ENCODE results near the gene IGFBP4.

Gene IGFBP4

DNA sequence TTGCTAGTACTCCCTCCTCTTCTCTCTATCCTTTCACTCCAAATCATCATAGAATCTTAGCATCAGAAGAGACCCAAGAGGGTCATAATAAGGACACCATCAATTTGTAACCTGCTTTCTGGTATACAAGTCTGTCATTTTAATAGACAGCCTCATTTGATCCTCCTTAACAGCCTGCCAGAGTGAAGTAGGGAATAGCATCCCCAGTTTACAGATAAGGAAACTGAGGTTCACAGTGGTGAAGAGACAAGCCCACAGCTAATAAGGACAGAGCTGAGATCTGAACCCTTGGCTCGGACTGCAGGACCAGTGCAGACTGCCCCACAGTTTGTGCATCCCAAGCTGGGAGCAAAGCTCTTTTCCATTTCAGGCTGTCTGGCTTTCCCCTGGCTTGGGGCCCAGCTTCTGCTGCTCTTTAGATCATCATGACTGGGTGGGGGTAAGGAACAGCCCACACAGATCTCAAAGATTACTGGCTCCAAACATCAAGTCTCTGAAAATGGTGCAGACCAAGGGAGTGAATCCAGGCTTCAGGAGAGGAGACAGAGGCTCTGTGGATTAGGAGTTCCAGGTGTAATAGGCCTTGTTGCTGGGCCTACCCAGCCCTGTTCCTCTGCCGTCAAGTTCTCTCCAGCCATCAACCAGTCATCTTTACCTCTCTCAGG is 10.3 kb upstream of the IGFBP4 start:
- peak; percentile 80 for DNase-seq (ENCODE audit: low read depth)

- DNase-seq (ENCODE audit: low read depth) = no peak
These were observed 9.5 kb upstream of the IGFBP4 start for GRCh38 chr17:40433551-40434415.

GRCh38 chr17:40436636-40437035 is 6.6 kb upstream of the IGFBP4 start:
- DNase-seq (ENCODE audit: low read depth) = no peak

GRCh38 chr17:40437095-40437732 is 6.0 kb upstream of the IGFBP4 start:
- no peak for DNase-seq (ENCODE audit: low read depth)

GRCh38 chr17:40440166-40440565 is 3.1 kb upstream of the IGFBP4 start:
- DNase-seq (ENCODE audit: low read depth) = no peak

GRCh38 chr17:40442392-40443195 is 656 bp upstream of the IGFBP4 start:
- no peak for DNase-seq (ENCODE audit: low read depth)

GRCh38 chr17:40443988-40444899 is 994 bp downstream of the IGFBP4 start:
- DNase-seq (ENCODE audit: low read depth) = no peak

DNA sequence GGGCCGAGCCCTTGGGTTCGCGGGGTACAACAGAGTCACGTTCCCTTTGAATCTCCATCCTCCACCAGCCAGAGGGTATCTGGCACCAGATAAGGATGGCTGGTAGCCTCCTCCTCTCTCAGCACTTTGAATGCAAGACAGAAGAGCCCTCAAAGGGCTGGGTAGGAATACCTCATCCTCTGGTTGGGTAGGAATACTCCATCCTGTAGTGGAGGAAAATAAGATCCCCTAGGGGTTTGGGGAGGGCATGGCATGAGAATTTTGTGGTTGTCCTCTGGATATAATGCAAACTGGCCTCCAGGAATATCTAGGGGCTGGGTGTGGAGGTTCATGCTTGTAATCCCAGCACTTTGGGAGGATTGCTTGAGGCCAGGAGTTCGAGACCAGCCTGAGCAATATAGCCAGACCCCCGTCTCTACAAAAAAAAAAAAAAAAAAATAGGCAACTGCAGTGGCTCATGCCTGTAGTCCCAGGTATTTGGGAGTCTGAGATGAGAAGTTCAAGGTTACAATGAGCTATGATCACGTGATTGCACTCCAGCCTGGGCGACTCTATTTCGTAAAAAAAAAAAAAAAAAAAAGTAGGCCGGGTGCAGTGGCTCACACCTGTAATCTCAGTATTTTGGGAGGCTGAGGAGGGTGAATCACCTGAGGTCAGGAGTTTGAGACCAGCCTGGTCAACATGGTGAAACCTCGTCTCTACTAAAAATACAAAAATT is 2.7 kb downstream of the IGFBP4 start:
- DNase-seq (ENCODE audit: low read depth) = no peak

GRCh38 chr17:40447148-40447644 is 3.9 kb downstream of the IGFBP4 start:
- no peak for DNase-seq (ENCODE audit: low read depth)

DNA sequence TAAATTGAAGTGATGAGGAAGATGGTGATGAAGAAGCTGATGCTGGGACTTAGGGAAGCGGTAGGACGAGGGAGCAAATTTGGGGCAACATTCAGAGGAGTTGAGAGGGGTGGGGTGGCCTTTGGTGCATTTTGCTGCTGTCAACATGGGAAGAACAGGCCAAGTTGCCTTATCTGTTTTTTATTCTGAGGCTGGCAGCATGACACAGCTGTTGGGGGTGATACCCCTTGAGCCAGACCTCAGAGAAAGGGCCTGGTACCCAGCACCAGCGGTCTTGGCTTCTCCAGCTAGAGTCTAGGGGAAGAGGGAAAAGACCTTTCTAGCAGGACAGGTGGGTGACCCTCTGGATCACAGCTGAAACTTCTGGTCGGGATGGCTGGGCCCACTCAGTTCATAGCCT is 4.6 kb downstream of the IGFBP4 start:
- no peak for DNase-seq (ENCODE audit: low read depth)

- DNase-seq (ENCODE audit: low read depth) = no peak
These were observed 5.0 kb downstream of the IGFBP4 start for GRCh38 chr17:40448213-40448638.

GRCh38 chr17:40448639-40449261 is 5.5 kb downstream of the IGFBP4 start:
- DNase-seq (ENCODE audit: low read depth) = peak; percentile 61

DNA sequence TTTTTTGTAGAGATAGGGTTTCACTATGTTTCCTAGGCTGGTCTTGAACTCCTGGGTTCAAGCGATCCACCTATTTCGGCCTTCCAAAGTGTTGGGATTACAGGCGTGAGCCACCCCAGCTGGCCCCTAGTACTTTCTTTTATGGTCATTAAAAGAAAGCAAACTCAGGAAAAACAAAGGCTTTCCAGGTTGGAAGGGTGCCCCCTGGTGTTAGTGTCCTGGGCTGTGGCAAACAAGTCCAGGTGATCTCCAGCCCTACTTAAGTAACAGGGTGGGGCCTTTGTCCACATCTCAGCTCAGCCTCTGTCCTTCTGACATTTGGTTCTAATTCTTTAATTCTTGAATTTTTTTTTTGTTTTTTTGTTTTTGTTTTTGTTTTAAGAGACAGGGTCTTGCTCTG is 6.9 kb downstream of the IGFBP4 start:
- peak; percentile 65 for DNase-seq (ENCODE audit: low read depth)

GRCh38 chr17:40451420-40451819 is 8.2 kb downstream of the IGFBP4 start:
- peak; percentile 95 for DNase-seq (ENCODE audit: low read depth)

DNA sequence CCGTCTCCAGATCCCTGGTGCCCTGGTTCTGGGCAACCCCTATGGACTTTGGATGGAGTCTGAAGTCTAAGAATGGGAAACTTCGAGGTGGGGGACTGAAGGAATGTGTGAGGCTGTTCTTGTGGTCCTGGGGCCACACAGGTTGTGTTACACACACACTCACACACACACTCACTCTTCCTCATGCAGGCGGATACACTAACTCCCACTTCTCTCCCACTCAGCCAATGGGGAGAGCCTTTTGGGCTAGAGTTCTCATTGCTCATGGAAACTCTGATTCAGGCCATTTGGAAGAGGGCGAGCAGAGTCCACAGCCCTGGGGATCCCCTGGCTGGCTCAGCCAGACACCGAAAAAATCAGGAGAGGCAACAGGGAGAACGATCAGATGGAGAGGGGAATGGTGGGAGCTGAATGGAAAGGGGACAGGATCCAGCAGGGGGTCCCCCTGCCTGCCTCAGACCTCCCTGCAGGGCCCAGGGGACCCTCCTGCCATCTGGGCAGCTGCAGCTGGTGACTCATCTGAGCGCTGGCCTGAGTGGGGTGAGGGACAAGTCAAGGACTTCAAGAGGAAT is 9.1 kb downstream of the IGFBP4 start:
- DNase-seq (ENCODE audit: low read depth) = peak; percentile 93

GRCh38 chr17:40452921-40453378 is 9.7 kb downstream of the IGFBP4 start:
- peak; percentile 44 for DNase-seq (ENCODE audit: low read depth)

DNA sequence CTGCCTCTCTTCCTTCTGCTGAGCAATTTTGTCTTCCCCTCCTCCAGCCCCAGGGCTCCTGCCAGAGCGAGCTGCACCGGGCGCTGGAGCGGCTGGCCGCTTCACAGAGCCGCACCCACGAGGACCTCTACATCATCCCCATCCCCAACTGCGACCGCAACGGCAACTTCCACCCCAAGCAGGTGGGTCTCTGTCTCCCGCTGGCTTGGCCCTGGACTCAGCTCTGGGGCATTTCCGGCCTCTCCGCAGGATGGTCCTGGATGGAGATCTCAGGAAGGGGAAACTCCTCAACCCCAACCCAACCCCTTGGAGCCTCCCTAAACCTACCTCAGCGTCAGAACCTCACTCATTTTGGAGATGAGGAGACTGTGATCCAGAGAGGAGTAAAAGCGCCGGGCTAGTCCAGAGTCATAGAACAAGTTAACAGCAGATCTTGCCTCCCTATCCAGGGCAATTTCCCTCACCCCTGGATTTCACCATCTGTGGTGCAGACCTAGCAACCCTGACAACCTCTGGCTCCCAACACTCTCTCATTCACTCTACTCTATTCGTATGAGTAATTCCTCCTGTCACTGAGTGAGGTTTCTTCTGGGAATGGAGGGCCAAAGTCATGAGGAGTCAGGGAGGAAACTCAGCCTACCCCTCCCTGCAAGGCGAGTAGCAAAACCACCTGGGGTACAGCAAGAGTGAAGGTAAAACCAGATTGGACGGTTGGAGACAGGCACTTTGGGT is 10.8 kb downstream of the IGFBP4 start:
- DNase-seq (ENCODE audit: low read depth) = peak; percentile 84

- DNase-seq (ENCODE audit: low read depth) = no peak
These were observed 11.4 kb downstream of the IGFBP4 start for GRCh38 chr17:40454613-40454995.
